Thymus (tissue), 11 donors: ENCODE measurements around the gene CTBP2. TPM values are rescaled to one million over a fixed set of nuclear protein-coding genes. Genes with fewer than 3 reads are reported as not detected.

Experiments used
- DNase-seq, 9 donors: peaks; one replicate each; pipeline ENCODE4 v3.0.0-alpha.2; 2013; ENCODE audit warnings: low spot score in 9 of 9, low read depth in 6 of 9, missing footprints in 1 of 9
- H3K27ac ChIP-seq, 2 donors: one replicate each; pipeline ENCODE4 v1.5.1; 2013; ENCODE audit warnings: control low read depth in 1 of 2, low read depth in 1 of 2, low read length in 1 of 2, mild to moderate bottlenecking in 1 of 2, moderate library complexity in 1 of 2
- H3K27me3 ChIP-seq, 2 donors: one replicate each; pipeline ENCODE4 v1.5.1; 2013; ENCODE audit warnings: low read length in 1 of 2; ENCODE audit not compliant: control insufficient read depth in 2 of 2, insufficient read depth in 1 of 2
- H3K36me3 ChIP-seq, 2 donors: one replicate each; pipeline ENCODE4 v1.5.1; 2013; ENCODE audit warnings: low read length in 1 of 2, mild to moderate bottlenecking in 1 of 2, moderate library complexity in 1 of 2; ENCODE audit not compliant: control insufficient read depth in 2 of 2, insufficient read depth in 2 of 2
- H3K4me1 ChIP-seq, 2 donors: one replicate each; pipeline ENCODE4 v1.5.1; 2013; ENCODE audit warnings: low read length in 2 of 2; ENCODE audit not compliant: control insufficient read depth in 2 of 2, insufficient read depth in 2 of 2
- H3K4me3 ChIP-seq, 2 donors: one replicate each; pipeline ENCODE4 v1.5.1; 2013; ENCODE audit warnings: low read length in 2 of 2, control low read depth in 1 of 2, mild to moderate bottlenecking in 1 of 2
- H3K9me3 ChIP-seq, 2 donors: one replicate each; pipeline ENCODE4 v1.5.1; 2013; ENCODE audit warnings: low read length in 1 of 2, mild to moderate bottlenecking in 1 of 2; ENCODE audit not compliant: control insufficient read depth in 2 of 2, insufficient read depth in 1 of 2
- WGBS: extraction: QIAGEN DNeasy Blood & Tissue Kit; methylation state at CpG from one replicate; pipeline ENCODE4 v1.1.7; 2013; 5-methylcytosine and 5-hydroxymethylcytosine counted together
- polyA plus RNA-seq: library from polyadenylated mRNA; stranded (reverse); fragments of 200-250 nt; gene quantifications from one replicate; pipeline ENCODE4 v1.2.3, GENCODE V29; 2013
- total RNA-seq: library from RNA; stranded (reverse); fragments of 120-200 nt; gene quantifications from one replicate; pipeline ENCODE4 v1.2.4, GENCODE V29; 2013
- donor health status: healthy.

CTBP2 gene
- total and polyA plus RNA-seq, 2 donors = 7.1 to 14.6 TPM

DNA sequence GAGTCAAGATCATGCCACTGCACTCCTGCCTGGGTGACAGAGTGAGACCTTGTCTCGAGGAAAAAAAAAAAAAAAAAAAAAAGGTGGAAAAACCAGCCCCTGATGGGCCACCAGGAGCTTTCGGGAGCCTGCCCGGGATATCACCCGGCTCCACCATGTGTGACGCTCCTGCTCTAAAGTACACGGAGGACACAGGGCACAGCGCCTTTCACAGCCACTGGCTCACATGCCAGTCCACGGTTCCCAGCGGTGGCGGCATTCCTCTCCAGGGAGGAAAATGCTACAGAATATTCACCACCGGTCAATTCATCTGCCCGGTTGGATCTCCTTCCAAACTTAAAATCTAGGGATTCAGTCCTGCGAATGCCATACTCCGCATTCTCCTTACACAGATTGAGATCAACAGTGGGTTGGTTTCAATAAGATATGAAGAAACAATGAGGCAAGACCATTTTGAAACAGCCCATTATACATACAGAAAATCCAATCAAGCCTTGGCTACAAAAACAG lies 81.2 kb downstream of the CTBP2 start:
- Histone ChIP-seq H3K36me3 (no peaks in the 10 kb centered on the region), H3K27ac (no peak overlapping the region), H3K4me1 (no peaks in the 10 kb centered on the region), H3K27me3 (no peaks in the 10 kb centered on the region), H3K4me3 (no peak overlapping the region), H3K9me3 (no peaks in the 10 kb centered on the region)
- no peak for DNase-seq
- WGBS = 98% methylated on average over 14 of the region's 14 CpGs

GRCh38 chr10:125076891-125077541 lies 83.3 kb downstream of the CTBP2 start:
- no peaks in the 10 kb centered on the region for H3K4me1 ChIP-seq
- 96% methylated on average over 14 of the region's 14 CpGs for WGBS
- no peaks in the 10 kb centered on the region for H3K27me3 ChIP-seq
- no peaks in the 10 kb centered on the region for H3K9me3 ChIP-seq
- no peak for DNase-seq
- H3K27ac ChIP-seq = no peak overlapping the region
- H3K4me3 ChIP-seq = no peak overlapping the region
- H3K36me3 ChIP-seq = no peaks in the 10 kb centered on the region

- Histone ChIP-seq H3K27ac (no peak overlapping the region), H3K27me3 (no peaks in the 10 kb centered on the region), H3K9me3 (no peaks in the 10 kb centered on the region), H3K4me3 (no peak overlapping the region), H3K4me1 (no peaks in the 10 kb centered on the region), H3K36me3 (no peaks in the 10 kb centered on the region)
- no peak for DNase-seq
- 97% methylated on average over 15 of the region's 15 CpGs for WGBS
Measured at GRCh38 chr10:125076121-125076825, 84.1 kb downstream of the CTBP2 start.

GRCh38 chr10:125073996-125074395 lies 86.4 kb downstream of the CTBP2 start:
- no peaks in the 10 kb centered on the region for H3K9me3 ChIP-seq
- H3K4me3 ChIP-seq = no peak overlapping the region
- no peak for DNase-seq

DNA sequence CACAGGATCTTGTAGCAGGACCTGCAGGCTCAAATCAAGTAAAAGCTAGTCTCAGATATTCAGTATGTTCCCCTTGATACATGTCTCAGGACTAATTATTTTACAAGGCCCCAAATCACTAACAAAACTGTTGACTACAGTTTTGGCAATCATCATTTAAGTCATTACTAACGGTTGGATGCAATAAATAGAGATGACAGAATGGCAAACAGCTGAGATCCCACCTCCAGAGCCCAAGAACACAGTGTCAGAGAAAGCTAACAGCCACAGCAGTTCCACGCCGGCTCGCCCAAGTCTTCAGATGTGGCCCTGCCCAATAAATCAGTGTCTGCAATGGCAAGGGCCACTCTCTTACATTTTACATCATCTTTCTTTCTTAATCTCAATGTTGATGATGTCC lies 87.6 kb downstream of the CTBP2 start:
- 98% methylated on average over 4 of the region's 4 CpGs for WGBS

More at GRCh38 chr10:125073996-125074395, 86.4 kb downstream of the CTBP2 start:
- Histone ChIP-seq H3K27me3 (no peaks in the 10 kb centered on the region), H3K27ac (no peak overlapping the region), H3K4me1 (no peaks in the 10 kb centered on the region), H3K36me3 (no peaks in the 10 kb centered on the region)

DNA sequence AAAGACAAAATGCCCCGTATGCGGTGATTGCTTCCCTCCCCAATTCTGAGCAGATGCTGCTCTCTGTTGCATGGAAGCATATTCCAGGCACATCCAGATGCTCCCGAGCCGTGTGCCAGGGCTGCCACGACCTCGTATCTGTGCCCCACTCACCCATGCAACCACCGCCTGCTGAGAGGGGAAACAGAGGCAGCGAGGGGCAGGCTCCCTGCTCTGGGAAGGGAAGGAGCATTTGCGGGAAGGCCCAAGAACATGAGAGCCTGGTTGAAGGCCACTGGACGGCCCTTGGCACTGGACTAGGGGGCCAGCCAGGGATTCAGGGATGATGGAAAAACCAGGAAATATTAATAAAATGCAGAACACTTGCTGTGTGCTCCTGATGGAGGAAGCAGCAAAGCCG lies 89.4 kb downstream of the CTBP2 start:
- Histone ChIP-seq H3K36me3 (no peaks in the 10 kb centered on the region), H3K27me3 (no peaks in the 10 kb centered on the region), H3K4me1 (no peaks in the 10 kb centered on the region), H3K9me3 (no peaks in the 10 kb centered on the region), H3K4me3 (no peak overlapping the region), H3K27ac (no peak overlapping the region)
- 98% methylated on average over 11 of the region's 11 CpGs for WGBS
- no peak for DNase-seq

More for the DNA sequence above, 87.6 kb downstream of the CTBP2 start:
- Histone ChIP-seq H3K4me3 (no peak overlapping the region), H3K36me3 (no peaks in the 10 kb centered on the region), H3K4me1 (no peaks in the 10 kb centered on the region), H3K27ac (no peak overlapping the region), H3K27me3 (no peaks in the 10 kb centered on the region), H3K9me3 (no peaks in the 10 kb centered on the region)
- DNase-seq = no peak

GRCh38 chr10:125068406-125068805 lies 92.0 kb downstream of the CTBP2 start:
- H3K4me1 ChIP-seq = peaks cover 3 to 14% of the 10 kb centered on the region in 2 donors
- no peaks in the 10 kb centered on the region for H3K36me3 ChIP-seq
- no peaks in the 10 kb centered on the region for H3K9me3 ChIP-seq
- DNase-seq = no peak
- no peak overlapping the region for H3K27ac ChIP-seq
- 96% methylated on average over 2 of the region's 2 CpGs for WGBS
- H3K27me3 ChIP-seq = no peaks in the 10 kb centered on the region
- H3K4me3 ChIP-seq = no peak overlapping the region

DNA sequence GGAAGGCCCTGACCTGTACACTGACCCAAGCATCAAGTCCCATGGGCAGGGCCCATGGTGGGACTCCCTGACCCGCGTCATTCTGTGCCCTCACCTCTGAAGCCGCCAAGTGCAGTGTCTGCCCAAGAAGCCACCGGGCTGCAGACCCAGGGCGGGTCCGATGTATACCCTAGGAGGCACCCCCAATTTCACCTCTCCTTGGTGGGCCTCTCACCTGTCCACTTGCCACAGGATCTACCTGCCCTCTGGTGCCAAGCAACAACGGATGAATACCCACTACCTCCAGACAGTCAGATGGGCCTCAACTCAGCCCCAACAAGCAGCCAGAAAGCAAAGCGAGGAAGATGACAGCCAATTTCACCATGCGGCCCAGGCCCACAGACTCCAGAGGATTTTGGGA lies 92.6 kb downstream of the CTBP2 start:
- Histone ChIP-seq H3K27me3 (no peaks in the 10 kb centered on the region), H3K4me3 (no peak overlapping the region), H3K27ac (no peak overlapping the region), H3K4me1 (peaks cover 3 to 14% of the 10 kb centered on the region in 2 donors), H3K36me3 (no peaks in the 10 kb centered on the region), H3K9me3 (no peaks in the 10 kb centered on the region)
- DNase-seq = no peak
- WGBS = 99% methylated on average over 9 of the region's 9 CpGs

DNA sequence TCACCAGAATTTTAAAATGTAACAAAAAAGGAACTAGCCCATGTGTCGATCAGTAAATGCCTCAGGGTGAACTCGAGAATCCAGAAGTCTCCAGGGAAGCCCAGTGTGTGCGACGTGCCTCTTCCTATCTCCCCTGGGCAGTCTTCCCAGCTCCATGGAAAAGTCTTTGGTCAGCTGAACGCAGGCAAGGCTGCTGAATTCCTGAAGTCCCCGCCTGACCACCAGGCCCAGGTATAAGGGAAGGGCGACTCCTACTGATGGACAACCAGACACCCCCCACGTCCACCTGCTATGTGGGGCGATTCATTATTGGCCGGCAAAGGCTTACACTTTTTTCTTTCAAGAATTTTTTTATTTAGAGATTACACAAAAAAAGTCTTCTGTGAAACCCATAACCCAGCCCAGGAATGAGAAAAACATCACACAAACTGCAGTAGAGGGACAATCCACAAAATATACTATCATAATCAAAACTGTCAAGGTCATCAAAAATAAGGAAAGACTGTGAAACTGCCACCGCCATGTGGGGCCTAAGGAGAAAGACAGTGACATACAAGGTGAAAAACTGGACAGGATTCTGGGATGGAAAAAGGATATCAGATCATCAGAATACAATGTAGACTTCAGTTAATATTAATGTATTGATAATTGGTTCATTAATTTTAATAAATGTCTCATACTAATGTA lies 93.5 kb downstream of the CTBP2 start:
- H3K9me3 ChIP-seq = no peaks in the 10 kb centered on the region
- no peak overlapping the region for H3K27ac ChIP-seq
- no peak for DNase-seq
- peaks cover 3 to 14% of the 10 kb centered on the region in 2 donors for H3K4me1 ChIP-seq
- H3K36me3 ChIP-seq = no peaks in the 10 kb centered on the region
- WGBS = 91% methylated on average over 11 of the region's 11 CpGs
- H3K4me3 ChIP-seq = no peak overlapping the region
- no peaks in the 10 kb centered on the region for H3K27me3 ChIP-seq
